GM12865 (cell line): ENCODE results near the gene KCTD13.
"Not testable (repeated sequence)": the region's sequence is repeated elsewhere in the genome, so short reads cannot be mapped to it uniquely, and the experiment has no call there.

Experiments used
- DNase-seq: peaks from one replicate; pipeline ENCODE4 v3.0.0; 2010; ENCODE audit warnings: low read depth
- H3K4me3 ChIP-seq: 2 replicates; pipeline ENCODE4 v1.5.1; 2011; ENCODE audit warnings: mild to moderate bottlenecking, low read depth, low read length, control low read depth
- TF ChIP-seq, protein P1 (sequence below): IDR thresholded peaks from 2 replicates; pipeline ENCODE4 v1.5.1; 2011; ENCODE audit warnings: low read length, control low read depth, low read depth, inconsistent platforms; ENCODE audit not compliant: insufficient read depth; ENCODE audit errors: missing control alignments

KCTD13 gene

DNA sequence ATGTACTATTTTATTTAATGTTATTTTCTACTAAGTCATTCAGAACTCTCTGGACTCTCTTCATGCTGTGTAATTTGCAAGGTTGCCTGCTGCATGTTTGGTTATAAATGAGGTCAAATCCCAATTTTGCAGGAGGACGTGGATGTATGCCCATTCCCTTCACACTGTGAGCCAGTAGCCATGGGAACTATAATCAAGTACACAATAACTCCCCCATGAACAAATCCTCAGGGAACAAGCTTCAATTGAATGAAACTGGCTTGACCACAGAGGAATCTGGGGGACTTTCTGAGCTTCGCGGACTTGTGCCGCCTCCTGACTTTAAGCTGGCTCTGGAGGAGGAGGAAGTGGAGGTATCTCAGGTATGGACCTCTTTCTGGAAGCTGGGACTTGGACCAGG lies 14.6 kb upstream of the KCTD13 start:
- no peak for DNase-seq
- TF ChIP-seq, protein P1, sequence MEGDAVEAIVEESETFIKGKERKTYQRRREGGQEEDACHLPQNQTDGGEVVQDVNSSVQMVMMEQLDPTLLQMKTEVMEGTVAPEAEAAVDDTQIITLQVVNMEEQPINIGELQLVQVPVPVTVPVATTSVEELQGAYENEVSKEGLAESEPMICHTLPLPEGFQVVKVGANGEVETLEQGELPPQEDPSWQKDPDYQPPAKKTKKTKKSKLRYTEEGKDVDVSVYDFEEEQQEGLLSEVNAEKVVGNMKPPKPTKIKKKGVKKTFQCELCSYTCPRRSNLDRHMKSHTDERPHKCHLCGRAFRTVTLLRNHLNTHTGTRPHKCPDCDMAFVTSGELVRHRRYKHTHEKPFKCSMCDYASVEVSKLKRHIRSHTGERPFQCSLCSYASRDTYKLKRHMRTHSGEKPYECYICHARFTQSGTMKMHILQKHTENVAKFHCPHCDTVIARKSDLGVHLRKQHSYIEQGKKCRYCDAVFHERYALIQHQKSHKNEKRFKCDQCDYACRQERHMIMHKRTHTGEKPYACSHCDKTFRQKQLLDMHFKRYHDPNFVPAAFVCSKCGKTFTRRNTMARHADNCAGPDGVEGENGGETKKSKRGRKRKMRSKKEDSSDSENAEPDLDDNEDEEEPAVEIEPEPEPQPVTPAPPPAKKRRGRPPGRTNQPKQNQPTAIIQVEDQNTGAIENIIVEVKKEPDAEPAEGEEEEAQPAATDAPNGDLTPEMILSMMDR, result no peak
- no peak overlapping the region for H3K4me3 ChIP-seq

DNA sequence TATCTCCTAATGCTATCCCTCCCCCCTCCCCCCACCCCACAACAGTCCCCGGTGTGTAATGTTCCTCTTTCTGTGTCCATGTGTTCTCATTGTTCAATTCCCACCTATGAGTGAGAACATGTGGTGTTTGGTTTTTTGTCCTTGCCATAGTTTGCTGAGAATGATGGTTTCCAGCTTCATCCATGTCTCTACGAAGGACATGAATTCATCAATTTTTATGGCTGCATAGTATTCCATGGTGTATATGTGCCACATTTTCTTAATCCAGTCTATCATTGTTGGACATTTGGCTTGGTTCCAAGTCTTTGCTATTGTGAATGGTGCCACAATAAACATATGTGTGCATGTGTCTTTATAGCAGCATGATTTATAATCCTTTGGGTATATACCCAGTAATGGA lies 5.7 kb upstream of the KCTD13 start:
- DNase-seq, H3K4me3 ChIP-seq: not testable (repeated sequence)

DNA sequence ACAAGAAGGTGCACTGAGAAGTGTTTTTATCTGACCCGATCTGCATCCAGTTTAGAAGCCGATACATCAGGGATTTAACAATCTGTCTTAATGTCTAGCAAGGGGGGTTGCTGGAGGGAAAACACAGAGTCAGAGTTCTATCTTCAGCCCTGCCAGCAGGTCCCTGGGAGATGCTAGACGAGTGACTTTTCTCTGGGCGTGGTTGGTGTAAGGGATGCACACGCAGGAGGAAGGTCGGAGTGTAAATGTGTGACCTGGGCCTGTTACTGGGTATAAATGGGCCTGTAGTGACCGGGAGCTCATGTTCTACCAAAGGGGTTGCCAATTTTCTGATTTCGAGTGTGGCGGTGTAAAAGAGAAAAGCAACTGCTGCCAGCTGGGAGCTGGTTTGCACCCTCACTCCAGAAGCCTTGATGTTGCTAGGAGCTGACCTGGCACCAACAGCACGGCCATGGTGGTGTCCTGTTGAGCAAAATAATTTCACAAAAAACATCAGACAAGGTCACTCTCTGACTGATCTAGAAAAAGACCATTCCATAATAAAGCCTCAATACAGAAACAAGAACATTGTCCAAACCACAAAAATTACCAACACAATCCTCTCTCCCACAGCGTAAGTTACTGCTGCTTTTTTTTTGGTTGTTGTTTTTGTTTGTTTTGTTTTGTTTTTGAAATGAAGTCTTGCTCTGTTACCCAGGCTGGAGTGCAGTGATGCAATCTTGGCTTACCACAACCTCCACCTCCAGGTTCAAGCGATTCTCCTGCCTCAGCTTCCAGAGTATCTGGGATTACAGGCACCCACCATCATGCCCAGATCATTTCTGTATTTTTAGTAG lies 1.3 kb upstream of the KCTD13 start:
- TF ChIP-seq, protein P1, result no peak
- DNase-seq, result no peak
- peak overlapping the region; percentile 54; the same call in 1 of the 2 replicates for H3K4me3 ChIP-seq

DNA sequence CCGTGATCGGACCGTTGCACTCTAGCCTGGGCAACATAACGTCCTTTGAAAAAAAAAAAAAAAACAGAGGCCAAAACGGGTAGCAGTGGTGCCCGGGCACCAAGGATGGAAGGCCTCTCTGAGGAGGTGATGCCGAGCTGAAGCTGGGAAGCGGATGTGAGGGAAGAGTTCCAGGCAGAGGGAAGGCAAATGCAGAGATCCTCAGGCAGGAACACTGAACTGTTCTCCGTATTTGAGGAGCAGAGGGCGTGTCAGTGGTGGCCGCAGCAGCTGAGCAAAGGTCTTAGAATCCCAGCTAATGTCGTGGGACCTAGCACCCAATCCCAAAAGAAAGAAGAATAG lies 656 bp upstream of the KCTD13 start:
- no peak for DNase-seq
- peak overlapping the region; percentile 54 for H3K4me3 ChIP-seq
- TF ChIP-seq, protein P1, result no peak

DNA sequence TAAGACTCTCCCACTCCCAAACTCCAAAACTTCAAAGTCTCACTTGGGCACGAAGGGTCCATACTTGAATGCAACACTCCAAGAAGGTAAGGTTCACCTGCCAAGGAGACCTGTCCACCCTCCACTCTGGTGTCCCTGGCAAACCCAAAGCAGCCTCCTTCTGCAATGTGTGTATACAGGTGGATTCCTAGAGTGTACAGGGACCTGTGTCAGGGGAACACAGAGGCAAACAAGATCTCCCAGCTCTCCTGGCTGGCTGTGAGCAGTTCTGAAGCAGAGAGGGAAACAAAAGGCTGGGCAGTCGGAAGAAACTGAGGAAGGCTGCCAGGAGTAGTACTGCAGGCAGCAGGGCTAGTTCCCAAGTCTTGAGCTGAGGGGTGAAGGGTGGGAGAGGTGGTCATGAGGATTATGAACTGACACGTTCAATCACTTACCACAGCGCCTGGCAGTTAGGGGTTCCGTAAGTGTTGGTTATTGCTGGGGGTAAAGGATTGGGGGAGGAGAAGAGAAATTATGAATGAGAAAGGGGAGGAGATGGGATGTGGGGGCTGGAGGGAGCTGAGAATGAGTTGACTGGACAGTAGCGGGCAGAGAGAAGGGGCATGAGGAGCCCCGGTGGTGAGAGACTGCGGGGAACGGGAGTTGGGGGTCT lies 795 bp downstream of the KCTD13 start:
- TF ChIP-seq, protein P1, result no peak
- H3K4me3 ChIP-seq, result peak overlapping the region; percentile 54
- peak; percentile 18 for DNase-seq

- TF ChIP-seq, protein P1, result no peak
- no peak overlapping the region for H3K4me3 ChIP-seq
- DNase-seq, result no peak
Measured at GRCh38 chr16:29922986-29923501, 3.0 kb downstream of the KCTD13 start.

- DNase-seq, result no peak
- TF ChIP-seq, protein P1, result no peak
Measured at GRCh38 chr16:29922326-29922725, 3.7 kb downstream of the KCTD13 start.

More at GRCh38 chr16:29922326-29922725, 3.7 kb downstream of the KCTD13 start:
- H3K4me3 ChIP-seq, result no peak overlapping the region
